Upper lobe of left lung (tissue), 6 donors: ENCODE data around the gene FNDC3B. TPM values are rescaled to one million over a fixed set of nuclear protein-coding genes. Genes with fewer than 3 reads are reported as not detected.

Experiments
- ATAC-seq, 2 donors: fragments of 200-7000 bp; cut with Tn5 transposase; one replicate each; pipeline ENCODE4 v1.9.1; 2022; ENCODE audit warnings: mild to moderate bottlenecking in 2 of 2, moderate library complexity in 2 of 2; ENCODE audit not compliant: low FRiP score in 2 of 2
- DNase-seq, 2 donors: peaks; one replicate each; pipeline ENCODE4 v3.0.0-alpha.2; 2019 to 2020
- H3K27ac ChIP-seq, 4 donors: fragments of 200-600 bp; sonication (generic); one replicate each; pipeline ENCODE4 v1.5.1; 2016 to 2019
- H3K27me3 ChIP-seq, 4 donors: fragments of 200-600 bp; sonication (generic); one replicate each; pipeline ENCODE4 v1.5.1; 2017 to 2019
- H3K36me3 ChIP-seq, 4 donors: fragments of 200-600 bp; sonication (generic); one replicate each; pipeline ENCODE4 v1.5.1; 2016 to 2019
- H3K4me1 ChIP-seq, 4 donors: fragments of 200-600 bp; sonication (generic); one replicate each; pipeline ENCODE4 v1.5.1; 2018 to 2019
- H3K4me3 ChIP-seq, 4 donors: fragments of 200-600 bp; sonication (generic); one replicate each; pipeline ENCODE4 v1.5.1; 2017 to 2019; ENCODE audit warnings: mild to moderate bottlenecking in 2 of 4, moderate library complexity in 1 of 4
- H3K9me3 ChIP-seq, 4 donors: fragments of 200-600 bp; sonication (generic); one replicate each; pipeline ENCODE4 v1.5.1; 2018 to 2019
- EP300 ChIP-seq, 4 donors: sonication (generic); formaldehyde crosslinking; IDR thresholded peaks; one replicate each; pipeline ENCODE4 v1.5.1; 2017; ENCODE audit warnings: antibody characterized with exemption in 4 of 4, control low read depth in 2 of 4
- POLR2A ChIP-seq, 4 donors: fragments of 450-650 bp; IDR thresholded peaks; one replicate each; pipeline ENCODE4 v1.5.1; 2016 to 2017; ENCODE audit warnings: antibody characterized with exemption in 4 of 4, mild to moderate bottlenecking in 2 of 4
- POLR2AphosphoS5 ChIP-seq, 2 donors: sonication (generic); formaldehyde crosslinking; IDR thresholded peaks; one replicate each; pipeline ENCODE4 v1.5.1; 2017; ENCODE audit warnings: antibody characterized with exemption in 2 of 2
- WGBS, 2 donors: methylation state at CpG; one replicate each; pipeline ENCODE4 v1.1.5; 2017 to 2018; 5-methylcytosine and 5-hydroxymethylcytosine counted together
- total RNA-seq, 6 donors: library from RNA; depleted of rRNA in 4 of 6; stranded (reverse); fragments of >200 nt in 4 of 6; gene quantifications; one replicate each; pipeline versions ENCODE4 v1.1.0 to v1.2.1, GENCODE V29; 2016 to 2021
- TF ChIP-seq, protein P1 (sequence below), 6 experiments: fragments of 450-650 bp in 4 of 6; fragments of 200-600 bp in 2 of 6; sonication (generic) in 2 of 6; IDR thresholded peaks; one replicate each; pipeline ENCODE4 v1.5.1; 2016 to 2019; ENCODE audit warnings: antibody characterized with exemption in 6 of 6
- donor health status: DM: no; HTN: no; CAD: no; lungs with moderate emphysema.
- donor health status: DM: no; HTN: yes; CAD: no; lungs with severe emphysema.

Gene FNDC3B
- total RNA-seq, 6 donors from 2014 or later: 73.3 to 167 (median 119) TPM

DNA sequence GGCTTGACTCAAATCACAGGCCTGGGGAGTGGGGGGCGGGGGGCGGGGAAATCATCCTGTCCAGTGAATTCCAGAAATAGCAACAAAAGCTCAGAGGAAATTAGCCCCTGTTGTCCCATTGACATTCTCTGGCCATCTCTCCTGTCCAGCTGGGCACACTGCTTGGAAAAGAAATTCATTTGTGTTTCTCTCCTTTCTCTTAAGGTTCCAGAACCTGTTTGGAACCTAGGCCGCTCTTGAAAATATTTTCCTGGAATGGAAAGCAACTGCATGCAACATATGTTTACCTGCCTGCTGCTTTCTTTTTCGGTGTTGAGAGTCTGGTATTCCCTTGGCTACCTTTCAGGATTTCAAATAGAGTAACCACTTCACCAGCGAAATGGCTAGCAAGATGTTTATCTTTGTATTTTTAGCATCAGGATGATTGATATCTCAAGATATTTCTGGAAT is 239.8 kb downstream of the FNDC3B start:
- Histone ChIP-seq H3K9me3 (no peaks in the 10 kb centered on the region), H3K27me3 (no peaks in the 10 kb centered on the region), H3K4me1 (peaks cover 3 to 32% (median 12%) of the 10 kb centered on the region in 4 donors), H3K4me3 (no peak overlapping the region), H3K27ac (peak overlapping the region; percentile 11 to 63 (median 46)), H3K36me3 (peaks cover 0 to 7% (median 0%) of the 10 kb centered on the region in 4 donors)
- DNase-seq (no peak), ATAC-seq (peak in 1 of 2 donors; percentile 34)
- 39 to 47% methylated on average over 4 to 5 of the region's 5 CpGs for WGBS, 2 donors
- TF ChIP-seq POLR2AphosphoS5 (IDR thresholded peaks at IDR 0.05) (no peak), EP300 (IDR thresholded peaks at IDR 0.05) (peak in 1 of 4 donors; percentile 84), POLR2A (IDR thresholded peaks at IDR 0.05) (no peak)
- TF ChIP-seq, protein P1, sequence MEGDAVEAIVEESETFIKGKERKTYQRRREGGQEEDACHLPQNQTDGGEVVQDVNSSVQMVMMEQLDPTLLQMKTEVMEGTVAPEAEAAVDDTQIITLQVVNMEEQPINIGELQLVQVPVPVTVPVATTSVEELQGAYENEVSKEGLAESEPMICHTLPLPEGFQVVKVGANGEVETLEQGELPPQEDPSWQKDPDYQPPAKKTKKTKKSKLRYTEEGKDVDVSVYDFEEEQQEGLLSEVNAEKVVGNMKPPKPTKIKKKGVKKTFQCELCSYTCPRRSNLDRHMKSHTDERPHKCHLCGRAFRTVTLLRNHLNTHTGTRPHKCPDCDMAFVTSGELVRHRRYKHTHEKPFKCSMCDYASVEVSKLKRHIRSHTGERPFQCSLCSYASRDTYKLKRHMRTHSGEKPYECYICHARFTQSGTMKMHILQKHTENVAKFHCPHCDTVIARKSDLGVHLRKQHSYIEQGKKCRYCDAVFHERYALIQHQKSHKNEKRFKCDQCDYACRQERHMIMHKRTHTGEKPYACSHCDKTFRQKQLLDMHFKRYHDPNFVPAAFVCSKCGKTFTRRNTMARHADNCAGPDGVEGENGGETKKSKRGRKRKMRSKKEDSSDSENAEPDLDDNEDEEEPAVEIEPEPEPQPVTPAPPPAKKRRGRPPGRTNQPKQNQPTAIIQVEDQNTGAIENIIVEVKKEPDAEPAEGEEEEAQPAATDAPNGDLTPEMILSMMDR (IDR thresholded peaks at IDR 0.05): no peak

DNA sequence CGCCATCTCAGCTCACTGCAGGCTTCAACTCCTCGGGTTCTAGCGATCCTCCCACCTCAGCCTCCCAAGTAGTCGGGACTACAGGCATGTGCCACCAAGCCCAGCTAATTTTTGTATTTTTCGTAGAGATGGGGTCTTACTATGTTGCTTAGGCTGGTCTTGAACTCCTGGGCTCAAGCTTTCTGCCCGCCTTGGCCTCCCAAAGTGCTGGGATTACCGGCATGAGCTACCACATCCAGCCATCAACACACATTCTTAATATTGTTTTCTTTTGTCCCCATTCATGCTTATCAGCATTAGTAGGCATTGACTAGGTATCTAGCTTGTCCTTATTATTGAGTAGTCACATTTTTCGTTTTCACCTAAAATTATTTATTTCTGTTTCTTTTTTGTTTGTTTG is 240.6 kb downstream of the FNDC3B start:
- TF ChIP-seq POLR2A (IDR thresholded peaks at IDR 0.05) (no peak), POLR2AphosphoS5 (IDR thresholded peaks at IDR 0.05) (no peak), EP300 (IDR thresholded peaks at IDR 0.05) (no peak)
- TF ChIP-seq, protein P1 (IDR thresholded peaks at IDR 0.05): no peak
- Histone ChIP-seq H3K4me1 (peaks cover 3 to 32% (median 12%) of the 10 kb centered on the region in 4 donors), H3K36me3 (peaks cover 0 to under 1% (median 0%) of the 10 kb centered on the region in 4 donors), H3K27ac (peak overlapping the region in 3 of 4 donors; percentile 18 to 62 (median 41)), H3K9me3 (no peaks in the 10 kb centered on the region), H3K27me3 (no peaks in the 10 kb centered on the region), H3K4me3 (no peak overlapping the region)
- no peak for DNase-seq
- 93 to 97% methylated on average over 8 of the region's 8 CpGs for WGBS, 2 donors
- ATAC-seq: no peak

DNA sequence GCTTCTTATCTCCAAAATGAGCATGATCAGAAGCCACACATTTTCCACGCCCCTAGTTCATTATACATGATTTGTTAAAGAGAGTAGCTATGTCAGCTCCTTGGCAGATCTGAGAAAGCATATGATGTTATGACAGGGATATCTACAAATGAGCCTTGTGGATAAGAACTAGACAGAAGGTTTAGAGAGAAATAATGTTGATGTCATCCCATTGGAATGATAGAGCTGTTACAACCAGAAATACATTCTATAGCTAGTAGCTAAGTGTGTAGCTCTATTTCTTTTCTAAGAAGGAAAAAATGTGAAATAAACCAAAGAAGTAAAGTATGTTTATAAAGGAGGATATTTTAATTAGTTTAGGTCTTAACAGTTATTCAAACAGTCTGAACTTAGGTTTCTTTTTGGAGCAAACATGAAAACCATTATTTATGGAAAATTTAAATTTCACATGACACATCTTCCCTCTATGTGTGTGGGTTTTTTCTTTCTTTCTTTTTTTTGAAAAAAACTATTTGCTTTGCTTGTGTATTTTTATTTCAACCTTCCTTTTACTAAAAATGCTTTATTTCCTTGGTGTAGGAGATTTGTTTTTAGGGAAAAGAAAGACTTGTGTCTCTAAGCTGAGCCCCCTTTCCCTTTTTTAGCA is 241.2 kb downstream of the FNDC3B start:
- no peaks in the 10 kb centered on the region for H3K27me3 ChIP-seq
- no peaks in the 10 kb centered on the region for H3K9me3 ChIP-seq
- no peaks in the 10 kb centered on the region for H3K36me3 ChIP-seq
- H3K4me1 ChIP-seq: peaks cover 3 to 32% (median 12%) of the 10 kb centered on the region in 4 donors
- TF ChIP-seq, protein P1 (IDR thresholded peaks at IDR 0.05): no peak
- no peak for TF ChIP-seq POLR2AphosphoS5 (IDR thresholded peaks at IDR 0.05)
- TF ChIP-seq POLR2A (IDR thresholded peaks at IDR 0.05): no peak
- no peak for TF ChIP-seq EP300 (IDR thresholded peaks at IDR 0.05)
- H3K27ac ChIP-seq: no peak overlapping the region
- peak in 1 of 2 donors; percentile 31 for ATAC-seq
- DNase-seq: no peak
- H3K4me3 ChIP-seq: no peak overlapping the region
- 88 to 94% methylated on average over 1 of the region's 1 CpG for WGBS, 2 donors

DNA sequence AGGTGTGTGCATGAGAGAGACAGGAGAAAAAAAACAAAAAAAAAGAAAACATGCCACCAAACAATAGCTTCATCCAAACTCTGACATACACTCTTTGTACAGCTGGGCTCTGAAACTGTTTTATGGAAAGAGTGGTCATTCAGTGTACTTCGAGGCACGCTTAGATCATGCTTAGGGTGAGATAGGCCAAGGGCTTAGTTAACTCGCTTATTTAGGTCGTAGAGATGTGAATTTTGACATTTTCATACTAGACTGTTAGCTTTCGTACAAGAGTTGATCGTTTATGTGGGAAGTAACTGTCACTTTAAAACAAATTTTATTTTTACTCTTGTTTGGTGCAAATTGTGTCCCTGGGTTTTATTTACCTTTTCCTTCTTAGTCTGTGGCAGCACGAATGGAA is 242.5 kb downstream of the FNDC3B start:
- Histone ChIP-seq H3K27ac (no peak overlapping the region), H3K27me3 (no peaks in the 10 kb centered on the region), H3K9me3 (no peaks in the 10 kb centered on the region), H3K4me3 (no peak overlapping the region), H3K36me3 (peaks cover 0 to 3% (median 0%) of the 10 kb centered on the region in 4 donors), H3K4me1 (peaks cover 3 to 32% (median 11%) of the 10 kb centered on the region in 4 donors)
- ATAC-seq (no peak), DNase-seq (no peak)
- WGBS, 2 donors: 90 to 98% methylated on average over 7 of the region's 7 CpGs
- TF ChIP-seq EP300 (IDR thresholded peaks at IDR 0.05) (no peak), POLR2A (IDR thresholded peaks at IDR 0.05) (no peak), POLR2AphosphoS5 (IDR thresholded peaks at IDR 0.05) (no peak)
- TF ChIP-seq, protein P1 (IDR thresholded peaks at IDR 0.05): no peak
